GM23248 (cell line): ENCODE results near the gene UBQLN1. TPM values are rescaled to one million over a fixed set of nuclear protein-coding genes. Genes with fewer than 3 reads are reported as not detected.
"Not testable (repeated sequence)": the region's sequence is repeated elsewhere in the genome, so short reads cannot be mapped to it uniquely, and the experiment has no call there.

ENCODE experiments used
- DNase-seq: peaks from one replicate; pipeline ENCODE4 v3.0.0-alpha.2; 2015
- H2AFZ ChIP-seq: fragments of 200-600 bp; sonication (generic); 2 replicates; pipeline ENCODE4 v1.6.1; 2016; ENCODE audit warnings: antibody characterized with exemption
- H3F3A ChIP-seq: fragments of 200-600 bp; sonication (generic); 2 replicates; pipeline ENCODE4 v1.6.1; 2016; ENCODE audit warnings: mild to moderate bottlenecking, antibody characterized with exemption, mixed run types; ENCODE audit not compliant: insufficient read depth
- H3K27ac ChIP-seq: fragments of 200-600 bp; sonication (generic); 2 replicates; pipeline ENCODE4 v1.5.1; 2016; ENCODE audit warnings: mild to moderate bottlenecking
- H3K27me3 ChIP-seq: fragments of 200-600 bp; sonication (generic); replicated peaks from 2 replicates; pipeline ENCODE4 v1.6.1; 2016; ENCODE audit warnings: mild to moderate bottlenecking; ENCODE audit not compliant: insufficient read depth
- H3K36me3 ChIP-seq: fragments of 200-600 bp; sonication (generic); 2 replicates; pipeline ENCODE4 v1.6.1; 2016; ENCODE audit warnings: low read depth, mild to moderate bottlenecking
- H3K4me1 ChIP-seq: fragments of 200-600 bp; sonication (generic); 2 replicates; pipeline ENCODE4 v1.6.1; 2016; ENCODE audit warnings: mild to moderate bottlenecking; ENCODE audit not compliant: insufficient read depth
- H3K4me2 ChIP-seq: fragments of 200-600 bp; sonication (generic); one replicate; pipeline ENCODE4 v1.6.1; 2016; ENCODE audit warnings: mild to moderate bottlenecking; ENCODE audit not compliant: unreplicated experiment
- H3K4me3 ChIP-seq: fragments of 200-600 bp; sonication (generic); 2 replicates; pipeline ENCODE4 v1.5.1; 2016; ENCODE audit warnings: mild to moderate bottlenecking
- H3K79me2 ChIP-seq: fragments of 200-600 bp; sonication (generic); 2 replicates; pipeline ENCODE4 v1.6.1; 2016; ENCODE audit warnings: mild to moderate bottlenecking; ENCODE audit not compliant: insufficient read depth
- H3K9ac ChIP-seq: fragments of 200-600 bp; sonication (generic); 2 replicates; pipeline ENCODE4 v1.6.1; 2016; ENCODE audit warnings: mild to moderate bottlenecking
- H3K9me2 ChIP-seq: fragments of 200-600 bp; sonication (generic); 2 replicates; pipeline ENCODE4 v1.6.1; 2016; ENCODE audit warnings: mixed run types, mild to moderate bottlenecking, moderate library complexity; ENCODE audit not compliant: insufficient read depth
- H3K9me3 ChIP-seq: fragments of 200-600 bp; sonication (generic); one replicate; pipeline ENCODE4 v1.6.1; 2017; ENCODE audit warnings: low read depth
- H4K20me1 ChIP-seq: fragments of 200-600 bp; sonication (generic); 2 replicates; pipeline ENCODE4 v1.6.0; 2016; ENCODE audit not compliant: insufficient read depth
- EZH2 ChIP-seq: fragments of 200-600 bp; sonication (generic); IDR thresholded peaks from 2 replicates; pipeline ENCODE4 v1.6.1; 2018; ENCODE audit warnings: antibody characterized with exemption, mild to moderate bottlenecking; ENCODE audit not compliant: insufficient read depth, poor library complexity, severe bottlenecking
- EZH2phosphoT487 ChIP-seq: fragments of 200-600 bp; sonication (generic); IDR thresholded peaks from 2 replicates; pipeline ENCODE4 v1.6.1; 2018; ENCODE audit warnings: antibody characterized with exemption, moderate library complexity, mild to moderate bottlenecking, low read depth; ENCODE audit not compliant: insufficient read depth
- WGBS, 2 experiments: methylation state at CpG; one replicate each; pipeline ENCODE4 v1.1.6; 2015 to 2017; ENCODE audit warnings: low lambda C conversion rate in 2 of 2, low coverage in 1 of 2; ENCODE audit errors: missing lambda C conversion rate in 2 of 2; 5-methylcytosine and 5-hydroxymethylcytosine counted together
- in situ Hi-C: fragments of 300-500 bp; cut with MboI; formaldehyde crosslinking; loops from 2 replicates; pipeline ENCODE4 v1.15.0; 2020
- polyA plus RNA-seq: library from polyadenylated mRNA; unstranded; fragments of >200 nt; fragmentation: Nextera tagmentation; extraction: Ambion mirVana; gene quantifications from 2 replicates; pipeline ENCODE4 v1.2.1, GENCODE V29; 2016
- total RNA-seq: library from RNA; depleted of rRNA; stranded (reverse); fragments of >200 nt; shearing (Covaris generic); gene quantifications from 2 replicates; pipeline ENCODE4 v1.2.3, GENCODE V29; 2014

UBQLN1 gene
- total and polyA plus RNA-seq, 2 experiments from 2014 or later: 103 to 107 TPM

DNA sequence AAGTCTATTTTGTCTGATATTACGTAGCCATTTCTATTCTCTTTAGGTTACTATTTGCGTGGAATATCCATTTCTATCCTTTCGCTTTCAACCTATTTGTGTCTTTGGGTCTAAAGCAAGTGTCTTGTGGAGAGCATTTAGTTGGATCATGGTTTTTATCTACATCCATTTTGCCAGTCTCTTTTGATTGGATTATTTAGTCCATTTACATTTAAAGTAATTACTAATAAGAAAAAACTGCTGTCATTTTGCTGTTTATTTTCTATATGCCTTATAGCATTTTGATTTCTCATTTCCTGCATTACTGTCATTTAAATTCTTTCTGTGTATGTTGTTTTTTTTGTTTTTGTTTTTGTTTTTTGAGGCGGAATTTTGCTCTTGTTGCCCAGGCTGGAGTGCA lies 26.0 kb upstream of the UBQLN1 start:
- no peaks in the 10 kb centered on the region for H3F3A ChIP-seq
- H4K20me1 ChIP-seq: no peaks in the 10 kb centered on the region
- no peak overlapping the region for H2AFZ ChIP-seq
- no peak overlapping the region for H3K27ac ChIP-seq
- no peaks in the 10 kb centered on the region for H3K9me2 ChIP-seq
- no peak overlapping the region for H3K4me2 ChIP-seq
- no peak for DNase-seq
- WGBS, 2 experiments: 72 to 75% methylated on average over 4 of the region's 4 CpGs
- H3K9me3 ChIP-seq: no peaks in the 10 kb centered on the region
- TF ChIP-seq EZH2phosphoT487 (no peak), EZH2 (no peak)
- H3K27me3 ChIP-seq: 0 out of 2 replicates have a peak, but pooled peaks cover 4% of the 10 kb centered on the region
- in situ Hi-C loops: no loop called here
- H3K9ac ChIP-seq: no peak overlapping the region
- H3K79me2 ChIP-seq: no peaks in the 10 kb centered on the region
- H3K4me1 ChIP-seq: no peaks in the 10 kb centered on the region
- no peaks in the 10 kb centered on the region for H3K36me3 ChIP-seq
- no peak overlapping the region for H3K4me3 ChIP-seq

GRCh38 chr9:83728591-83729368 lies 21.0 kb upstream of the UBQLN1 start:
- H3K9me3 ChIP-seq, H3K27me3 ChIP-seq, H2AFZ ChIP-seq, H3K9ac ChIP-seq, H3K27ac ChIP-seq, H3K9me2 ChIP-seq, H3F3A ChIP-seq, H3K4me2 ChIP-seq, H3K4me1 ChIP-seq, H3K79me2 ChIP-seq, in situ Hi-C loops, H4K20me1 ChIP-seq, DNase-seq, H3K36me3 ChIP-seq, H3K4me3 ChIP-seq: not testable (repeated sequence)
- 75 to 77% methylated on average over 9 to 18 of the region's 22 CpGs for WGBS, 2 experiments

GRCh38 chr9:83724436-83724835 lies 16.7 kb upstream of the UBQLN1 start:
- no peaks in the 10 kb centered on the region for H3K9me2 ChIP-seq
- no peaks in the 10 kb centered on the region for H3K9me3 ChIP-seq
- no peak overlapping the region for H3K9ac ChIP-seq
- H3K4me1 ChIP-seq: no peaks in the 10 kb centered on the region
- DNase-seq: no peak
- H3K27ac ChIP-seq: no peak overlapping the region
- TF ChIP-seq EZH2 (no peak), EZH2phosphoT487 (no peak)
- no peak overlapping the region for H2AFZ ChIP-seq
- in situ Hi-C loops: no loop called here
- 0 out of 2 replicates have a peak, but pooled peaks cover 4% of the 10 kb centered on the region for H3K27me3 ChIP-seq
- H3F3A ChIP-seq: no peaks in the 10 kb centered on the region
- no peaks in the 10 kb centered on the region for H3K79me2 ChIP-seq
- no peaks in the 10 kb centered on the region for H3K36me3 ChIP-seq
- H3K4me3 ChIP-seq: no peak overlapping the region
- H4K20me1 ChIP-seq: no peaks in the 10 kb centered on the region
- no peak overlapping the region for H3K4me2 ChIP-seq

DNA sequence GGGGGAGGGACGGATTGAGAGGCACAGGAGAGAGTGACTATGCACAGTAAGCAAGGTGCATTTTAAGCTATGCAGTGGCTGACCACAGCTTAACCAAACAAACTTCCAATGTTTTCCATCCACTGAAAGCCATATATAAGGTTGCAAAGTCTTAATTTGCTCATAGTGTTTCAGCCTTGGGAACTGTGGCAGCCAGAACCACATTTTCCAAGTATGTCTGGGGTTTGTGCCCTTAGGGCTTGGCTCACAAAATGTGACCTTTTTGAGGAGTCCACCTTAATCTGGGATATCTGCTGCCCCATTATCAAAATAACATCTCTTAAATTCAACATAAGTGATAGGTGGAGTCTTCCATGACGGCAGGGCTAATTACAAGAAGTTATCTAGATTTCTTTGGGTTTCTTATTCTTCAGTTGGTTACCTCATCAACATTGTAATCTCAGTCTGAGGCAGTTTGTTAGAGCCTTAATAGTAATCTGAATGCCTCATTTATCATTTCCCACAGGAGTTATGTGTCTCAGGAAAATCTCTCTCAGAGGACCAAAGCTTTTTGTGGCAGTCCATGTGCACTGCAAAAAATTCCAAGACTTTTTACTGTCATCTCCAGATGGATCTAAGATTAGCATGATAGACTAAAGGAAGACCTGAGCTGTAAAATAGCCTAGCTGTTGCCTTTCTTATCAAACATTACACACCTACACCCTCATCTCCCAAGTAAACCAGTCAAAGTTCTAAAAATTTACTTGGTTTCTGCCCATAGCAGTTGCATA lies 15.2 kb upstream of the UBQLN1 start:
- Histone ChIP-seq H3K4me2 (no peak overlapping the region), H3K4me3 (no peak overlapping the region), H4K20me1 (no peaks in the 10 kb centered on the region), H3K36me3 (no peaks in the 10 kb centered on the region), H3K4me1 (no peaks in the 10 kb centered on the region), H3K27me3 (0 out of 2 replicates have a peak, but pooled peaks cover 4% of the 10 kb centered on the region), H2AFZ (no peak overlapping the region), H3K9me2 (no peaks in the 10 kb centered on the region), H3K9me3 (no peaks in the 10 kb centered on the region), H3K9ac (no peak overlapping the region), H3F3A (no peaks in the 10 kb centered on the region), H3K79me2 (no peaks in the 10 kb centered on the region), H3K27ac (no peak overlapping the region)
- DNase-seq: no peak
- TF ChIP-seq EZH2phosphoT487 (no peak), EZH2 (no peak)
- WGBS, 2 experiments: 41 to 50% methylated on average over 2 of the region's 2 CpGs
- in situ Hi-C loops: no loop called here
